HG03469 (cell line): ENCODE results near the gene CAMK1D.
"Not testable (repeated sequence)": the region's sequence is repeated elsewhere in the genome, so short reads cannot be mapped to it uniquely, and the experiment has no call there.

Source experiments
- ATAC-seq: cut with Tn5 transposase; IDR thresholded peaks from one replicate; pipeline ENCODE4 v1.9.1; 2021; ENCODE audit warnings: mild to moderate bottlenecking, moderate library complexity, moderate number of reproducible peaks; ENCODE audit not compliant: unreplicated experiment

Gene CAMK1D

DNA sequence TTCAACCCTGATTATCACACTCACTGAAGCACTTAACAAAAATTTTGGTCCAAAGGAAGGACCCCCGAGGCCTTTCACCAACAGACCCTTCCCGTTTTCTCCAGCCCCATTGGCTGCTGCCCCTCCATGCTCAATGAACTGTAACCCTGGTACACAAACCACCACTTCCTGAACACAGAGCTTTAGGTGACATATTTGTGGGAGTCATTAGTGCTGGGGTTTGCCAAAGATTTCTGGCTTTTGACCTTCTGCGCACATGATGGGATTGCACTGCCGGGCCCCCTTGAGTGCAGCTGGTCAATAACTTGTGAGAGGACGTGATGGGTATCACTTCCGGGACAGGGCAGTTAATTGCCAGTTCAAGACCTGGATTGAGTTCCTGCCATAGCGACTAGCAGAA is 9.0 kb upstream of the CAMK1D start:
- ATAC-seq = no peak

DNA sequence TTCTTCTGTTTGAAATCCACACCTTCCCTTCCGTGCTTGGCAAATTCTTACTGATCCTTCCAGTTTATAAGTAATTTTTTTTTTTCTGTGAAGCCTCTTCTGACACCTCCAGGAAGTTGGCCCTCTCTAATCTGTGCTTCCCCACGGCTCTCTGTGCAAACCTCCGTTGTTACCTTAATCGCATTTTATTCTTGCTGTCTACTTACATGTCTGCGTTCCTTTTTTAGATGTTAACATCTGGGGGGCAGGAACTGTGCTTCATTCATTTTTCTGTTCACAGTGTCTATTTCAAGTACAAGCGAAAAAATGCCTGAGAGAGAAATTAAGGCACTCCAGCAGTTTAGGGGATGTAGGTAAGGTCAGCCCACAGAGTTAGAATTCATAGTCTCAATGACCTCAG is 8.4 kb upstream of the CAMK1D start:
- no peak for ATAC-seq

DNA sequence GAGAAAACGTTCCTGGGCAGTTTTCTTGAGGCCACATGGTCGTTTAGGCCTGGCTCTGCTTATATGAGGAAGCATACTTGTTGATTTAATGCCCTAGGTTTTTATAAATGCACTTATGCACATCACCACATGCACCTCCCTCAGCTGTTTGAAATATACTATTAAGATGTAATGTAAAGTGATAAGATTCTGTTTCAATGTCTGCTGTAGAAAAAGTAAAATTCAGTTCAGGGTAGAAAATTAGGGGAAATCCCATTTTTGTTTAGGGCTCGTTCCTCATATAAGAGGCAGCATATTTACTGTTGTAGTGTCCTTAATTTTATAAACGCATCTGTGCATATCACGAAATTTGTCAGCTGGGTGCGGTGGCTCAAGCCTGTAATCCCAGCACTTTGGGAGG is 7.8 kb upstream of the CAMK1D start:
- no peak for ATAC-seq

DNA sequence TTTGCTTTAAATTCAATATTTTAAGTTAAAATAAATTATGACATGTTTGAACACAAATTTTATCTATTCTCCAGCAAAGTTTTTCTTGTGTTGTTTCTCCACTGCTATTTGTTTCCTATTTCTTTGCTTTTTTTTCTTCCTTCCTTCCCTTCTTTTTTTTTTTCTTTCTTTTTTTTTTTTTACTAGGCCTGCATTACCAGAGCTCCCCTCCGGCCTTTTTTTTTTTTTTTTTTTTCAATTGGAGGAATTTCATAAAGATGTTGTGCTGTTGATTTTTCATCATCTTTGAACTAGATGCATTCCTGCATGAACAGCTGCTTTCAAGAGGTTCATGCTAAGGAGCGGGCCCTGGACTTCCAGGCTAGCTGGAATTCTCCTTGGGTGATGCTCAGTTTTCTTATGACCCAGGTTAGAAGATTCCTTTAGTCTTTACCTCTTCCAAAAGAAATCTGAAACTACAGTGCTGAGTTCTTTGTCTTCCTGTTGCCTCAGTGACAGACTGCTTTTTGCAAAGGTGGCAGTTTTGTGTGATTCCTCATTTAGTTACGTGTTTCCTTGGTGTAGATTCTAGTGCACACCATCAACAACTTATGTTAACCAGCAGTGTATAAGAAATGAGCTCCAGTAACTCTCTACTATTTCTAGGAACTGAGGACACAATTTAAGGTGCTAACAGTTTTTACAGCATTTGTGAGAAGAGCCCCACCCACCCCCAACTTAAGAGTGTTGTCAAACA is 4.8 kb upstream of the CAMK1D start:
- ATAC-seq = no peak

DNA sequence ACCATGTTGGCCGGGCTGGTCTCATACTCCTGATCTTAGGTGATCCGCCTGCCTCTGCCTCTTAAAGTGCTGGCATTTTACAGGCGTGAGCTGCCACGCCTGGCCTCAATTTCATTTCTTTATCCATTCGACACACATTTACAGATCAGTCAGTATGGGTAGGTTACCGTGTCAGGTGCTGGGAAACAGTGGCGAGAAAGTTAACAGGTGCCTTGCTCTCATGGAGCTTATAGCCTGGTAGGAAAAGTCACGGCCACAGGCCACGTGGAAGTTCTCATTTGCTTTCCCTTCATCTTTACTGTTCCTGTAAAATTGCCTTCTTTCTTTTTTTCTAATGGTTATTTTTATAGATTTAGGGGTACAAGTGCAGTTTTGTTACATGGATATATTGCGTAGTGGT is 2.6 kb upstream of the CAMK1D start:
- ATAC-seq = no peak

DNA sequence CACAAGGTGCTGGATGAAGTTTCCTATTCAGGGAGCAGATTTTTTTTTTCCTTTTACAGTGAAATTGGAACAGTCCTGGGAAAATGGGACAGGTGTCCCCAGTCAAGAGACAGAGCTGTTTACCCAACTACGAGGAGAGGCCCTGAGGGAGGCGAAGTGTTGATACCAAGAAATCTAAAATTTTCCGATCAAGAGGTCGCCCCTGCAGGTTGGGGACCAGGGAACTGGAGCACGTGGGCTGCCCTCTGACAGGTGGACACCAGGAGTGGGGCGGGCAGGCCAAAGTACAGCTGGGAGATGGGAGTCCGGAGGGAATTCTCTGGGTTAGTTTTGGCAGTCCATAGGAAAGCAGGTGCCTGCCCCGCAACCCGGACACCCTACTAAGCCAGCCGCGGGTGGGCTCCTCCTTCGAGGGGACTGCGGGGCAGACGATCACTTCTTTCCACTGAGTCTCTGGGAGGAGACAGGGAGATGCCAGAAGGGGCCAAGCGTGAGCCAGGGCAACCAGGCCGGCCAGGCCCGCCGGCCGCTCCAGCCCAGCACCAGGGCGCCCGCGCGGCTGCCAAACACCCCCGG is 965 bp upstream of the CAMK1D start:
- ATAC-seq = no peak

DNA sequence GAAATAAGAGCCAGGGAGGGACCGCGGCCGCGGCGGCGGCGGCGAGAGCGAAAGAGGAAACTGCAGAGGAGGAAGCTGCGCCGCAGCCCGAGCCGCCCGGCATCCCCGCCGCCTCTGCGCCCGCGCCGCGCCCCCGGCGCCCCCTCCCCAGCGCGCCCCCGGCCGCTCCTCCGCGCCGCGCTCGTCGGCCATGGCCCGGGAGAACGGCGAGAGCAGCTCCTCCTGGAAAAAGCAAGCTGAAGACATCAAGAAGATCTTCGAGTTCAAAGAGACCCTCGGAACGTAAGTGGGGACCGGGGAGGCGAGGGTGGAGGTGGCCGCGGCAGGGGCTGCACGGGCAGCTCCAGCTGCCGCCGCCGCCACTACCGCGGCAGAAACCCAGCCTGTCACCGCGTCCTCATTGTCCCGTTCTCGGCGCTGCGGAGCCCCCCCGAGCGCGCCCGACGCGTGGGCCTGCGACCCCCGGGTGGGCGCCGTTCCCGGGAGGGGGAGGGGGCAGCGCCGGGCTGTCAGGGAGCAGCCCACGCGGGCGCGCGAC is 351 bp downstream of the CAMK1D start:
- peak; percentile 34 for ATAC-seq

DNA sequence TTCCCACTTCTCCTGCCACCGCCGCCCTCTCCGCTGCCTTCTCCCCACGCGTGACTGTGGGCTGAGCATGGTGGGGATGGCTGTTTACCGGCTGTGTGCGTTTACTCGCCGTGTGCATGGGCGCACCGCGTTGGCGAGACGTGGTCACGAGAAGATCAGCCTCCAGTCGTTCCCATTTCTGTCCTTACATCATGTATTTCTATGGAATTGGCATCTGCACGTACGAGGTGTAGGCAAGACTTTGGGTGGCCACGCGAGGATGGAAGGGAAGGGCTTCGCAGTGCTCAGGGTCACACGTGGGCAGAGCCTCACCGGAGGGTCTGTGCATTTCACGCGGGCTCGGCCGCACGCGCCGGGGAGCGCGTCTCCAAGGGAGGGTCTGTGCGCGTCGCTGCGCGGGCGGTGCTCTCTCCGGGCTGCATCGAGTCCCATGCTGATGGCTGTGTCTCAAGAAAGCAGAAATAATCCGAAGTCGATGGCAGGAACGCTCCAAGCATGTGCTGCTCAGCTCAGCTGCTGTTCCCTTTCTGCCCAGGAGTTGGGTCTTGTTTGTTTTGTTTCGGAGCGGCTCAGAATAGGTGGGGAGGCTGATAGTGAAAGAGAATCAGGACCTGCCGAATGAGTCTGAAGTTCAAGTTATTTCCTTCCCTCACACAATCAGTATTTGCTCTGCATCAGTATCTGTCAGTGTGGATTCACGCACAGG is 973 bp downstream of the CAMK1D start:
- no peak for ATAC-seq

DNA sequence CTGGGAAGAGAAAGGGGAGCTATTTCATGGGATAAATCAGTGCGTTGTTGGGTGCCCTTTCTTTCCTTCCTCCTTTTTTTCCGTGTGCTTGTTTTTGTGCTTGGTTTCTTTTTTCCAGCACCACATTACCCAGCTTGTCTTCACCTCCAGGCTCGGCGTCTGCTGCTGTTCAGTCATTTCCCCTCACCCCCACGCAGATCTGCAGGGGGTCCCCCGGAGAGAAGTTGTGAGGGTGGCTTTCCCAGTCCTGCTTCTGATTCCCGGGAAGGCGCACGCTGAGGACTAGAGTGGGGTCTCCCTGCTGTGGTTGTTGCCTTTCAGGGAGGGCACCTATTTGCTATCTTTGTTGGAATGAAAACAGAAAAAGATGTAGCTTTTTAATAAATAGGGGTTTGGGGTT is 1.6 kb downstream of the CAMK1D start:
- no peak for ATAC-seq

DNA sequence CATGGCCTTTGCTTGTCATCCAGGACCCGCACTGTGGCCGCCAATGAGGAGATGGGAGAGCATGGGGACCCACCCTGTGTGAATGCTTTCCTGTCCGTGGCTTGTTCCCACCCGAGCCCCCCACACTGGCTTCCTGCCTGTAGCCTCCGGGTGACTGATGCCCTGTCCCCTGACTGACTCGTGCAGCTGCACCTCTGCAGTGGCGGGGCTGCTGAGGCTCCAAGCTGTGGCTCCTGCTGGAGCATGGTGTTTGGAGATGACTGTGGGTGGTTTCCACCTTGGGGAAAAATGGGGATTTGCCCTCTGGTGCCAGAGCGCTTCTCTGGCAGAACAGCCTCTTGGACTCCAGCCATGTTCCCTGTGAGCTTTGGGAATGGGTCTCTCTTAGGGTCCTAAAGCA is 2.1 kb downstream of the CAMK1D start:
- no peak for ATAC-seq

DNA sequence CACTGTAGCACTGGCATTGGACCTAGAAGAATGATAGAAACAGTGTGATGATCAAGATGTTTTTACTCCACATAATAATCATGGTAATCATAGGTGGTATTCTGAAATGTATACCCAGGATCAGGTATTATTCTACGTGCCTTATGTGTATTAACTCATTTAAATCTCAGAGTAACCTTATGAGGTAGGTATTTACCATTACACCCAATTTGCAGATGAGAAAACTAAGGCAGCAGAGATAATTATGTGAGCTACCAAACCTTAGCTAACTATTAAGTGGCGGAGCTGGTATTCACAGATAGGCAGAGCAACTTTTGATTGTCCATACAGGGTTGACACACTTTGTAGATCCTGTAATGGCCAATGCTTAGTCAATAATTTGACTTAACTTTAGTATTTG is 2.5 kb downstream of the CAMK1D start:
- ATAC-seq = no peak

DNA sequence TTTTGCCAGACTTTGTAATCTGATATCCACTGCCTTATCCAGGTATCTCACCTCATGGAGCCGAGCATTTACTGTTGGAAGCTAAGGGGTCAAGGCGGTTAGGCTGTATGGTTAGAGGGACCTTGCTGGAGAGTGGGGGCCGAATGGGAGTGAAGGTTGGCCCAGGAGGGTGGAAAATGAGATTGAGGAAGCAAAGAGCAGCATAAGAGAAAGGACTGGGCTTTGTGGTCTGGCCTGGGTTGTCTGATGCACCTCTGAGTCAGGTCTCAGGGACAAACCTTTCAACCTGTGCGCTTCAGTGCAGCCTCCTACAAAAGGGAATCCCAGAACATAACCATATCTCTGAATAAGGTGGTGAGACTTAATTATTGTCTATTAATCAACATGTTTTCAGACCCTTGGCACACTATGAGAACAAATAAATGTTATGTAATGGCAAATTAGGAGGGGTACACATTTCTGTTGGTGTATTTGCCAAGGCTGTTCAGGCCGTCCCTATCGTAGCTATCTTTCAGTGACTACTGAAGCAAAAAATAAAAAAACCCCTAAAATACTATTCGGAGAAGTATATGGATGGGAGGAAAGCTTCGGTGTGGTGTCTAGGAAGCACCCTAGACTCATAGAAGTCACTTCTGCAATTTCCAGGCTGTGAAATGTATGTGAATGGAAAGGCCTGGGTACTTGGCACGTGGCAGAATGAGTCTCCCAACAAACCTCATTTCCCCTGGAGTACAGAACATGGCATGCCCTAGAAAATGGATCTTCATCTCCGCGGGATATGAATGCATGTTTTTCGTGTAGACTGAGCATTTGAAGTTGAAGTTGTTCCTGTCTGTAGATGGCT is 4.3 kb downstream of the CAMK1D start:
- no peak for ATAC-seq

DNA sequence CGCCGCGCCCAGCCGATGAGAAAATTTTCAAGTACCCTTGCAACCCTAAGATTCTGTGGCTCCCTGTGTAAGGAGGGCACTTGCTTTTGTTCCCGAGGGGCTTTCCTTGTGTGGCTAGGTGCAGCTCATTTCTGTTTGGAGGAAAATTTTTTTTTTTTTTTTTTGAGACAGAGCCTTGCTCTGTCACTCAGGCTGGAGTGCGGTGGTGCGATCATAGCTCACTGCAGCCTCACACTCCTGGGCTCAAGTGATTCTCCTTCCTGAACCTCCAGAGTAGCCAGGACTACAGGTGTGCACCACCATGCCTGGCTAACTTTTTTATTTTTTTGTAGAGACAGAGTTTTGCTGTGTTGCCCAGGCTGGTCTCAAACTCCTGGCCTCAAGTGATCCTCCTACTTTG is 5.3 kb downstream of the CAMK1D start:
- ATAC-seq = not testable (repeated sequence)

DNA sequence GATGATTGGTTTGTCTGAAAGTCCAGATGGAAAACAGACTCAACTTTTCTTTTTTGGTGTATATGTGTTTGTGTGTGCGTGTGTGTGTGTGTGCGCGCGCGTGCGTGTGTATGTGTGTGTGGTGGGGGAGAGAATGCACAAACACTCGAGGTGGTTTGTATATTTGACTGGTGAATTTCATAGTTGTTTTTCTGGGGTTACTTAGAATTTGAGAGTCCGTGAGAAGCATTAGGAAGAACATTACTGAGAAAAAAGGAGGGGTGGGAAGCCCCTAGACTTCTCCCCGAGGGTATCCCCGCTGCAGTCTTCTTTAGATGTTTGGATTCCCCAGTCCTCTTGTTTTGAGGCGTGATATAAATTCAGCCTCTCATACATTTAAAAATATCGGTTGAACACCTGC is 6.0 kb downstream of the CAMK1D start:
- ATAC-seq = no peak

DNA sequence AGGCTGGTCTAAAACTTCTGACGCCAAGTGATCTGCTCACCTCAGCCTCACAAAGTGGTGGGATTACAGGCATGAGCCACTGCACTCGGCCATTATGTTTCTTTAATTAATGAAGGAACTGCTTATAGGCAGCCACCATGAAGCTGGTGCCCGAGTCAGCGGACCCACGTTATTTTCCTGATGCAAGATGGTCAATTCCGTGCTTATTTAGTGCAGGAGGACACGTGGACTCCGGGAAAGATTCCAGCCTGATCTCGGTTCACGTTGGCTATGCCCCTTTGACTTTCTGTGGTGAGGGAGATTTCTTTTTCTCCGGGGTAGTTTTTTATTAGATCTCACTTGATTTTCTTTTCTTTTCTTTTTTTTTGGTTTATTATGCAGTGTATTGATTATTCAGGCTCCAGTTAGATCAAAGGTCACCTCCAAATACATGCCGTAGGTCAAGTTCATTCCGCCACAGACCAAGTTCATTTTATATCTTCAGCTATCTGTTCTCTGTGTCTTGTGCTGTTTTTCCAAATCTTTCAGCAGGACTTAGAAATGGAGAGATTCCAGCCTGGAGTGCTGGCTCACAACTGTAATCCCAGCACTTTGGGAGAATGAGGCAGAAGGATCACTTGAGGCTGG is 8.3 kb downstream of the CAMK1D start:
- no peak for ATAC-seq

DNA sequence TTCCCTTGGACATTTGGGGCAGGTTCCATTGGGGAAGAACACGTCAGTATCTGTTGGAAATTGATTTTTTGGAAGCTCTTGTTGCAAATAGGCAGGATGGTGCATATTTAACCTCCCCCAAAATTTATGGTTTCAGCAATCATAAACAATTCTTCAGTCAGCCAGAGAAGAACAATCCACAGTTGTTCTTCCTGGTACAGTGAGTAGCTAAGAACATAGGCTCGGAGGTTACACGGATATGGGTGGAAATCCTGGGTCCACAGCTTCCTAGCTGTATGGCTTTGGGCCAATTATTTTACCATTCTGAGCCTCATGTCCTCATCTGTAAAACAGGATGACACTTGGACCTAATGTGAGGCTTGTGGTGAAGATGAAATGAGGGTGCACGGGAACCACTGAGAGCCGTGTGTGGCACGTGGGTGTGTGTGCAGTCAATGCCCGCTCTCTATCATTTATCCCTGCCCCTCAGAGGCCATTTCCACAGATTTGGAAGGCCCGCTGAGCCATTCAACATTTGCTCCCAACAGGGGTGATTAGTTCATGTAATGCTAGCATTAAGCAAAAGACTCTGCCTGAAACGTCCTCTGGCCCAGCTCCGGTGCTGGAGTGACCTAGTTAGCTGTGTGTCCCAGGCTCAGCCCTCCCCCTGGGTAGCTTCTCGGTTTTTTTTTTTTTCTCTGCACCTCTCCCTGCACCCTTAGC is 9.7 kb downstream of the CAMK1D start:
- no peak for ATAC-seq

DNA sequence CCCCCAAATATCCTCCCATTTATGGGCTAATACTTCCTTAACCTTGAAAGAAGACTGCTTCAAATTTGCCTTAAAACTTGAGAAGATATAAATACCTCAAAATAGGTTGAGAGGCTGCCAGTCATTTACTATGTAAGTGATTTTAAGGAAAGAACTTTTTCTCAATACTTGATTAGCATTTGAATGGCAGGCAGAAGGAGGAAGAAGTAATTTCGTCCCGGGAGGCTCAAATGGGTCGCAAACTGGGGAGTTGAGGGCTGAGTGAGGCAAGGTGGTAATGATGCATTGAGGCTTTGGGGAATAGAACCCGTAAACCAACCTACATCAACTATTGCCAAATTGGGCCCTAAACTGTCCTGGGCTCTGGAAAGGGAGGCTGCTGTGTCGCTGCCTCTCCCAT is 11.1 kb downstream of the CAMK1D start:
- ATAC-seq = no peak

DNA sequence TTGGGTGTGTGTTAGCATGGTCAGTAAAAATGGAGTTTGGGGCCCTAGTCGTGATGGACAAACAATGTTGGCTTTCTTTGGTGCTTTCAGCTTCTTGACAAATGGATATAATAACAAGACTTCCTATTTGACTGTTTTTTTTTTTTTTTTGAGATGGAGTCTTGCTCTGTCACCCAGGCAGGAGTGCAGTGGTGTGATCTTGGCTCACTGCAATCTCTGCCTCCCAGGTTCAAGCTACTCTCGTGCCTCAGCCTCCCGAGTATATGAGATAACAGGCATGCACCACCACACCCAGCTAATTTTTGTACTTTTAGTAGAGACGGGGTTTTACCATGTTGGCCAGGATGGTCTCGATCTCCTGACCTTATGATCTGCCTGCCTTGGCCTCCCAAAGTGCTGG is 11.8 kb downstream of the CAMK1D start:
- not testable (repeated sequence) for ATAC-seq

DNA sequence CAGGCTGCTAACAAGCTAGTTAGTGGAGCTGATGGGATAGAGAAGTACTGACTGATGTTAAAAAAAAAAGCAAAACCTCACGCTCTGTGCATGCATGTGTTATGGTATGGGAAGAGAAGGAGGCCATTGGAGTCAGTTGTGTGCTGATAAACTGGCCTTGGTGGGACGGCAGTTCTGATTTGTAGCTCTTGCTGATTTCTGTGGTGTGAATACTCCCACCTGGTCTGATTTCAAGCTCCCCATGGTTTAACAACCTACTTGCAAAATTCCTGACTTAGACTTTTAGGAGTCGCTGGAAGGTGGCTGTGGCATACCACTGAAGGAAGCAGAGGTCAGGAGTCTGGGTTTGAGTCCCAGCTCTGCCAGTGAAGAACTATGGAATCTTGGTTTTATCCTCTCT is 15.2 kb downstream of the CAMK1D start:
- ATAC-seq = no peak

DNA sequence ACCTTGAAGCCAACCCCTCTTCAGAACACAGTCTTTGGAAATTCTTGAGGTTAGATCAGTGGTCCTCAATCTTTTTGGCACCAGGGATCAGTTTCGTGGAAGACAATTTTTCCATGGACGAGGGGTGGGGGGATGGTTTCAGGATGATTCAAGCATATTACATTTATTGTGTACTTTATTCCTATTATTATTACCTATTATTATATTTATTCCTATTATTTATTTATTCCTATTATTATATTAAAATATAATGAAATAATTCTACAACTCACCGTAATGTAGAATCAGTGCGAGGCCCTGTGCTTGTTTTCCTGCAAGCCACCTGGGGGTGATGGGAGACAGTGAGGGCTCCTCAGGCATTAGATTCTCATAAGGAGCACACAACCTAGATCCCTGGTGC is 17.9 kb downstream of the CAMK1D start:
- no peak for ATAC-seq
